Colonic mucosa (tissue), 4 donors: ENCODE measurements around the gene CAPN10. TPM values are rescaled to one million over a fixed set of nuclear protein-coding genes. Genes with fewer than 3 reads are reported as not detected.
A peak's percentile ranks its signal among the peaks of the same experiment; 100 is the strongest.

Experiments used
- DNase-seq: peaks from one replicate; pipeline ENCODE4 v3.0.0-alpha.2; 2020
- H3K27ac ChIP-seq: fragments of 200-600 bp; one replicate; pipeline ENCODE4 v1.8.0; 2021
- H3K27me3 ChIP-seq: fragments of 200-600 bp; one replicate; pipeline ENCODE4 v1.8.0; 2021
- H3K36me3 ChIP-seq: fragments of 200-600 bp; one replicate; pipeline ENCODE4 v1.8.0; 2021
- H3K4me1 ChIP-seq: fragments of 200-600 bp; one replicate; pipeline ENCODE4 v1.8.0; 2021; ENCODE audit warnings: mild to moderate bottlenecking
- H3K4me3 ChIP-seq: fragments of 200-600 bp; one replicate; pipeline ENCODE4 v1.8.0; 2021
- H3K9ac ChIP-seq, 2 donors: one replicate each; pipeline ENCODE4 v1.7.0; 2013; ENCODE audit warnings: control low read depth in 2 of 2, low read depth in 2 of 2, low read length in 2 of 2
- H3K9me3 ChIP-seq: fragments of 200-600 bp; one replicate; pipeline ENCODE4 v1.8.0; 2021
- intact Hi-C: fragments of 100-400 bp; cut with DNase I; formaldehyde crosslinking; loops from one replicate; pipeline ENCODE4 v1.14.1; 2022
- total RNA-seq, 2 donors: library from RNA; stranded (reverse); fragmentation: NEBNext Ultra II Directional in 1 of 2; extraction: Animal tissue kit (Norgen Biotek cat#: 25700) in 1 of 2; gene quantifications; one replicate each; pipeline ENCODE4 v1.2.1, GENCODE V29; 2021
- TF ChIP-seq, protein P1 (sequence below): fragments of 200-600 bp; IDR thresholded peaks from one replicate; pipeline ENCODE4 v1.8.0; 2022; ENCODE audit warnings: antibody characterized with exemption, mild to moderate bottlenecking
- donor health status: healthy.
- donor health status: DM: no; HTN: no; CAD: no.
- donor health status: DM: no; HTN: no; CAD: no.

CAPN10 gene
- total RNA-seq, 2 donors from 2014 or later = 29.1 to 47.8 TPM

GRCh38 chr2:240624011-240624949 lies 37.7 kb downstream of the CAPN10 start:
- Histone ChIP-seq H3K27me3 (no peaks in the 10 kb centered on the region), H3K9ac (no peak overlapping the region), H3K36me3 (no peaks in the 10 kb centered on the region), H3K27ac (no peak overlapping the region), H3K4me1 (no peaks in the 10 kb centered on the region), H3K4me3 (no peak overlapping the region), H3K9me3 (no peaks in the 10 kb centered on the region)
- intact Hi-C loops = no loop called here
- TF ChIP-seq, protein P1, sequence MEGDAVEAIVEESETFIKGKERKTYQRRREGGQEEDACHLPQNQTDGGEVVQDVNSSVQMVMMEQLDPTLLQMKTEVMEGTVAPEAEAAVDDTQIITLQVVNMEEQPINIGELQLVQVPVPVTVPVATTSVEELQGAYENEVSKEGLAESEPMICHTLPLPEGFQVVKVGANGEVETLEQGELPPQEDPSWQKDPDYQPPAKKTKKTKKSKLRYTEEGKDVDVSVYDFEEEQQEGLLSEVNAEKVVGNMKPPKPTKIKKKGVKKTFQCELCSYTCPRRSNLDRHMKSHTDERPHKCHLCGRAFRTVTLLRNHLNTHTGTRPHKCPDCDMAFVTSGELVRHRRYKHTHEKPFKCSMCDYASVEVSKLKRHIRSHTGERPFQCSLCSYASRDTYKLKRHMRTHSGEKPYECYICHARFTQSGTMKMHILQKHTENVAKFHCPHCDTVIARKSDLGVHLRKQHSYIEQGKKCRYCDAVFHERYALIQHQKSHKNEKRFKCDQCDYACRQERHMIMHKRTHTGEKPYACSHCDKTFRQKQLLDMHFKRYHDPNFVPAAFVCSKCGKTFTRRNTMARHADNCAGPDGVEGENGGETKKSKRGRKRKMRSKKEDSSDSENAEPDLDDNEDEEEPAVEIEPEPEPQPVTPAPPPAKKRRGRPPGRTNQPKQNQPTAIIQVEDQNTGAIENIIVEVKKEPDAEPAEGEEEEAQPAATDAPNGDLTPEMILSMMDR = no peak
- DNase-seq = no peak

- intact Hi-C loops = no loop called here
- H3K9ac ChIP-seq = peak within 1 kb of the TSS; percentile 24 to 40
- H3K27ac ChIP-seq = peak within 1 kb of the TSS; percentile 36
- TF ChIP-seq, protein P1 = no peak
- no peak within 1 kb of the TSS for H3K4me3 ChIP-seq
- peak; percentile 44 for DNase-seq
- no peaks in the 10 kb centered on the region for H3K9me3 ChIP-seq
- no peaks in the 10 kb centered on the region for H3K27me3 ChIP-seq
- no peaks in the 10 kb centered on the region for H3K4me1 ChIP-seq
- no peaks in the 10 kb centered on the region for H3K36me3 ChIP-seq
Observed at GRCh38 chr2:240624950-240625621, 38.6 kb downstream of the CAPN10 start, which contains the start of gene GPR35. TSS of gene GPR35 (plus strand) at chr2:240625480. CDS start at chr2:240629953, 4,473 bp downstream.

DNA sequence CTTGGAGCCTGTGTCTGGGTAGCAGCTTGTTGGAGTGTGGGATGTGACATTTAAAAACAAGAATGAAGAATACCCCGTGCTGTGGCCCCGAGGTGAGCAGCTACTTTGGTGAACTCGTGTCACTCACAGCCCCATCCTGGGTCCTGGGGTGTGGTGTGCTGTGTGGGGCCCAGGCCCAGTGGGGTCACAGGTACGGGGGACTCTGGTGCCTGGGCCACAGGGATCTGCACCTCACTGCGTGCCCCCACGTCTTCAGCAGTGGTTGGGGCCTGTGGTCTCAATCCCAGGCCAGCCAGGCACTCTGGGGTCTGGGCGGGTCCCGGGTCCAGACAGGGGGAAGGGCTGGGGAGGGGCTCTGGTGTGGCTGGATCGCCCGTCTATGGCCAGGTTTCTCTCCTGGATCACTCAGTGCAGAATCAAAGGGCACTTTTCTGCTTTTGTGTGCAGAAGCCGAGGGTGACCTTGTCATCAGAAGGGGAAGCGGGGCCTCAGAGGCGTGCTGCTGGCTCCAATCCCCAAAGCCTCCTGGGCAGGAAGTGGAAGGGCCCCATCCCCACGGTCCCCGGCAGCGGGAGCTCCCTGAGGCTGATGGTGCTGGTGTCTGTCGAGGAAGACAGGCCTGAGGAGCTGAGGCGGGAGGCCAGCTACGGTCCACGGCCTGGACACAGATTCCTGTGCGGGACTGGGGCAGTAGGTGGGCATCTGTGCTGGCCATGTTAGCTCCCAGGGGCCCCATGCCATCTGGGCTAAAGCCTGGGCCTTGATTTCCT lies 40.2 kb downstream of the CAPN10 start:
- TF ChIP-seq, protein P1 = no peak
- intact Hi-C loops = no loop called here
- no peak overlapping the region for H3K4me3 ChIP-seq
- no peaks in the 10 kb centered on the region for H3K27me3 ChIP-seq
- no peak for DNase-seq
- H3K27ac ChIP-seq = no peak overlapping the region
- H3K9me3 ChIP-seq = no peaks in the 10 kb centered on the region
- no peaks in the 10 kb centered on the region for H3K36me3 ChIP-seq
- peak overlapping the region in 1 of 2 donors; percentile 3 for H3K9ac ChIP-seq
- H3K4me1 ChIP-seq = no peaks in the 10 kb centered on the region

- no peak overlapping the region for H3K9ac ChIP-seq
- no peaks in the 10 kb centered on the region for H3K36me3 ChIP-seq
- no peaks in the 10 kb centered on the region for H3K9me3 ChIP-seq
- TF ChIP-seq, protein P1 = no peak
- no peak overlapping the region for H3K4me3 ChIP-seq
- no peak overlapping the region for H3K27ac ChIP-seq
- H3K4me1 ChIP-seq = no peaks in the 10 kb centered on the region
- H3K27me3 ChIP-seq = no peaks in the 10 kb centered on the region
- DNase-seq = no peak
- intact Hi-C loops = no loop called here
Observed at GRCh38 chr2:240627736-240628506, 41.4 kb downstream of the CAPN10 start.

GRCh38 chr2:240628507-240628807 lies 41.9 kb downstream of the CAPN10 start:
- Histone ChIP-seq H3K27ac (no peak overlapping the region), H3K4me1 (no peaks in the 10 kb centered on the region), H3K4me3 (no peak overlapping the region), H3K9me3 (no peaks in the 10 kb centered on the region), H3K27me3 (no peaks in the 10 kb centered on the region), H3K9ac (no peak overlapping the region), H3K36me3 (no peaks in the 10 kb centered on the region)
- TF ChIP-seq, protein P1 = no peak
- intact Hi-C loops = no loop called here
- no peak for DNase-seq
